NB4 (cell line): Measurements from ENCODE around the gene E2F3.

Experiments used
- DNase-seq: peaks from one replicate; pipeline ENCODE4 v3.0.0; 2010; ENCODE audit warnings: low read depth
- H3K4me3 ChIP-seq: one replicate; pipeline ENCODE4 v1.5.1; 2011; ENCODE audit warnings: mild to moderate bottlenecking, low read depth, low read length, moderate library complexity
- CTCF ChIP-seq: IDR thresholded peaks from one replicate; pipeline ENCODE4 v1.5.1; 2012; ENCODE audit warnings: low read depth, low read length
- MAX ChIP-seq: IDR thresholded peaks from 2 replicates; pipeline ENCODE4 v1.6.1; 2011; ENCODE audit warnings: low read depth, low read length
- MYC ChIP-seq: IDR thresholded peaks from 2 replicates; pipeline ENCODE4 v1.6.1; 2011; ENCODE audit warnings: low read depth, low read length
- POLR2A ChIP-seq: IDR thresholded peaks from 2 replicates; pipeline ENCODE4 v1.6.1; 2011; ENCODE audit warnings: mild to moderate bottlenecking; ENCODE audit not compliant: insufficient read length; ENCODE audit errors: extremely low read depth

Gene E2F3

GRCh38 chr6:20542927-20543602 is 141.4 kb downstream of the E2F3 start:
- H3K4me3 ChIP-seq: no peak overlapping the region
- TF ChIP-seq MYC (no peak), MAX (no peak), CTCF (no peak), POLR2A (no peak)
- no peak for DNase-seq
